Measurements from ENCODE around the gene UAP1L1.

UAP1L1 gene

DNA sequence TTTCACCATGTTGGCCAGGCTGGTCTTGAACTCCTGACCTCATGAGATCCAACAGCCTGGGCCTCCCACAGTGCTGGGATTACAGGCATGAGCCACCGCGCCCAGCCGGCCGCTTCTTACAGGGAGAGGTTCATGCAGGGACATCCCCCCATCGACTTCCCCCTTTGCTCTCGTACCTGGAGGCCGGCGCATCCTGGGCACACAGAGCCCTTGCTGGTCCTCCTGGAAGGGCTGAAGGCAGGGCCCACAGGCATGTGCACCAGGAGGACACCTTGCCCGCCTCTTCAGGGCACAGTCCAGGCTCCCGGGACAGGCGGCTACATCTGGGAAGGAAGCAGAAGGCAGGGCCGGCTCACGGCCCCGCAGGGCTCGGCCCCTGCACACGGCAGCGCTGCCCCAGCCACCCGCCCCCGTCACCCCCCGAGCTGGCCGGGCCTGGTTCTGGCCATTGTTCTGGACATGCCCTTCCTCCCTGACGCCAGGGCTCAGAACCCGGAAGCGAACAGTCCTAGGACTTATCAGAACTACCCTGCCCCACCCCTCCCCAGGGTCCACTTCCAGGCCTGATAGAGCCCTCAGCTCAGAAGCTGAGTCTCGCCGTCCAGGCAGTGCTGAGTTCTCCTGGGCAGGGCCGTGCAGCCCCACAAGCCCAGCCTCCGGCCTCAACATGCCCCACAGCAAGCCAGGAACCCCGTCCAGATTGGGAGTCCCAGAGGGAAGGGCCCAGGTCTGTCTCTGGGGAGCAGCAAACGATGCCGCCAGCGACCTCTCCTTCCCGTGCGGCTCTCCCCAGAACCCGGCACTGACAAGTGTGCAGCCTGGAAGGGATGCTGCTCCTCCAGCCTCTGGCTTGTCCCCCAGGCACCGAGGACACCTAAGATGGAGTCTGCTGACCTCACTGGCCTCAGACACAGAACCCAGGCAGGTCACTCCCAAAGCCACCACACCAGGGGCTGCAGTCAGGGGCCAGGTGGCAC lies 34.3 kb upstream of the UAP1L1 start:
- no peak for DNase-seq

DNA sequence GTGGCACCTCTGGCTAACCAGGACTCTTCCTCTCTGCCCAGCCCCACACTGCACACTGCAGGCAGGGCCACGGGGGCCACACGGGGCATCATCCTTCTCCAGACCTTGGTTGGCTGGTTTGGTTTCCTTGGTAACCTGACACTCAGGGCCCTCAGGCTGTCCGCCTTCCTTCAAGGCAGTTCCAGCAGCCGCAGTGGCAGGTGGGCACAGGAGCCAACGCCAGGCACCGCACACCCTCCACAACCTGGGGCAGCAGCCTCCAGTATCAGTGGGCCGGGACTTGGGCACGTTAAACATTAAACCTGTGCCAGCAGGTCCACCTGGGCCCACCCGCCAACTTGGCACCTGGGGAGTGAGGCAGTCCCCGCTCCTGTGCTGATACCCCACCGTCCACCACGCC lies 33.3 kb upstream of the UAP1L1 start:
- no peak for DNase-seq

DNA sequence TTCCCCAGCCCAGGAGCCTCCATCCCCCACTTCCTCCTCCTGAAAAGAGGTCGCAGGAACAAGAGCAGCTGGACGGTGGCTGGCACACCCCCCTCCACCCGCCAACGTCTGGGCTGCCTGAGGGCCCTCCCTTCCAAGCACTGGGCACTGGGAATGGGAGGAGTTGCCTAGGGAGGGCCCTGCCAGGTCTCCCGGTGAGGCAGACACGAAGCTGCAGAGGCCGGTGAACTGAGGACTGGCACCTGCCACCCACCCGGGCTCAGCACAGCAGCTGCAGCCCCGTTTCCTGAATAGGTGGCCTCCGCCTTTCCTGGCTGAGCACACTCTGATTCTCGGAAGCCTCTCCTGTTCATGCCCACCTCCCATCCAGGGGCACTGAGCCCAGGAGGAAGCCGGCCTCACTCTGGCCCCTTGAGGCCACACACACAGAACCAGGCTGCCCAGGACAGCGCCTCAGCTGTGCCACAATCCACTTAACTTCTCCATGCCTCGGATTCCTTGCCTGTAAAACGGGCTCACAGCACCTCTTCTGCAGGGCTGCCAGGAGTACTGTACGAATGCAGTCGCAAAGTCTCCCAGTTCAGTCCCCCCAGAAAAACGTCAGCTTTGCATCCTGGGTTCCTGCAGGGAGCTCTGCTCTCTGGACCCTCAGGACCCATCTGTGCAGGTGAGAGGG lies 32.7 kb upstream of the UAP1L1 start:
- no peak for DNase-seq

DNA sequence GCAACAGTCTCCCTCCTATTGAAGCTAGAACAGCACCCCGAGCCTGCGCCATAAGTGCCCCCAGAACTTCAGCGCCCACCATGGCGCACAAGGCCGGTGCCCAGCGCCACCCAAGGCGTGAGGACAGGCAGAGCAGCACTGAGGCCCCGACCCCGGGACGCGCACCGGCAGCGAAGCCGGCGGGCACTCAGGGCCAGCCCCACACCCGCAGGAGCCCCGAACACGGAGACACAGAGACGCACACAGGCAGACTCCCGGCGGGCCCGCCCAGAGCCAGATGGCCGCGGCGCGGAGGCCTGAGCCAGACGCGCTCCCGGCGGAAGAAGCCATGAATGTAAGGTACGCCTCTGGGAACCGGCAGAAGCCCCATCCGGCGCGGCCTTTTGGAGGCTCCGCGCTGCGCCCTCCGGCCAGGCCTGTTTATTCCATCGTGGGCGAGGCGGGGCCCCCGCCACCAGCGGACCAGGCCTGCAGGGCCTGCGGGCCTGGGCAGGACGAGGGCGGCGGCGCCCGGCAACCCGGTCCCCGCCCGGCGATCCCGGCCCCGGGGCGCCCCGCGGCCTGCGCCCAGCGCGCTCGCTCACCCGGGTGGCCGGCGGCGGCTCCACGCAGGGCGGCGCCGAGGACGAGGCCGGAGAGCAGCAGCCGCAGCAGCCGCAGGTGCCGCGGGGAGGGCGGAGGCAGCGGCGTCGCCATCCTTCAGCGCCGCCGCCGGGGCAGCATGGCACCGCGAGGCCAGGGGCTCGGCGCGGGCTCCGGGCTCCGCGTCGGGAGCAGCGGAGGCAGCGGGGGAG lies 31.8 kb upstream of the UAP1L1 start:
- no peak for DNase-seq

DNA sequence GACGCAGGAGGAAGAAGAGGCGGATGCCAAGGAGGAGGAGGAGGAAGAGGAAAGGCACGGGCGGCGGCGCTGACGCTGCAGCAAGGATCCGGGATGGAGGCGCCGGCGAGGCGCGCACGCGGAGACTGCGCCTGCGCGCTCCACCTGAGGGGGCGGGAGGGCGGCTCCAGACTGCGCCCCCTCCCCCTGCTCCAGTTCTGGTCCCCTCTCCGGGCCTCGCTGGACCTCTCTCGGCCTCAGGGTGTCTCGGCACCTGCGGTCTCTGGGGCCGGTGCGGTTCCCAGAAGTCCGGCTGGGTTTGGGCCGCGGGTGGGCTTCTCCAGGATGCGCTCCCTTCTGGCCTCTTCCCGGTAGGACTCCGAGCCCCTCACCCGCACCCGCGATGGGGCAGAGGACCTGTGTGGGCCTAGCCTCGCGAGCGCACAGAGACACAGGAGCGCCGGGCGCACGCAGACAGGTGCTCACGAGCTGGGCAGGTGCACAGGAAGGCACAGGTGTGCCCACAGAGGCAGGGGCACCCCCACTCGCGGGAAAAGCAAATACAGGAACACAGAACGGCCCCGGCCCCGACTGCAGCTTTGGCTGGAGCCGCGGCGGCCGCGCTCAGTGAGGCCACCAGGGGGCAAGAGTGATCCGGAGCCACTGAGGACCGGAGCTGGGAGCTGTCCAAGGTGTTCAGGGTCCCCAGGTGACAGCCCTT lies 31.1 kb upstream of the UAP1L1 start, which contains the start of gene NPDC1:
NPDC1 (minus strand) TSS at position 90 of the 700 bp plus-strand sequence. CDS start 188 bp downstream, outside the sequence.
- peak; percentile 40 to 43 for DNase-seq

DNA sequence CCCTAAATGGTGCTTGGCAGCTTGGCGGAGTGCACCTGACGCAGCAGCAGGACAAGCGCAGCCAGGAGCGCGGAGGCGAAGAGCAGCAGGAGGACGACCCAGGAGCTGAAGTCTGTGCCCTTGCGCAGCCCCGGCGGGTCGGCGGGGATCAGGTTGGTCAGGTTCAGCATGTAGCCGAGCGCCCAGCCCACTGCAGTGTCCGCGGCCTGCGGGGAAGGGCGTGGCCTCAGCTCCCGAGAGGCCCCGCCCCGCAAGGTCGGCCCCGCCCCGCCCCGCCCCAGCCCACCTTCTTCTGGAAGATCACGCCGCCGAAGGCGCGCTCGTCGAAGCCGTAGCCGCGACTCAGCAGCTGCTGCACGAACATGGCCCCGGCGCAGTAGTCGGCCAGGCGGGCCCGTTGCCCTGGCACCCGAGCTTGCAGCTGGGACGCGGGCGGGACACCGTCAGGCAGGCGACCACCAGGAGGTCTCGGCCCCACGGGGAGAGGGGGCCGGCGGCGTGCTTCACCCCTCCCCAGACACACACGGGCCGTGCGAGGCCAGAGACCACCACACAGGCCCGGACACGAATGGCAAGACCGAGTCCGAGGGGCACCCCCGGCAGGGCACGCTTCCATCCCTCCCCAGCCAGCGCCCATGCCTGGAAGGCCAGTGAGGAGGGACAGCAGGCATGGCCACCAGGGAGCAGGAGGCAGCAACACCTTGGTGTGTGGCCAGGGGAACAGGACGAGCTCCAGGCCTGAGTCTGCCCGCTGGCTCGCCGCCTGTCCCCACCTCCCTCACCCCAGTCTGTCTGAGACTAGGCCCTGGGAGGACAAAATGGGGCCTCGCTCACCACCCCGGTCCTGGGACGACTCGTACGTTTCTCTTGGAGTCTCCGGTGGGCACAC lies 28.4 kb upstream of the UAP1L1 start:
- DNase-seq = no peak

DNA sequence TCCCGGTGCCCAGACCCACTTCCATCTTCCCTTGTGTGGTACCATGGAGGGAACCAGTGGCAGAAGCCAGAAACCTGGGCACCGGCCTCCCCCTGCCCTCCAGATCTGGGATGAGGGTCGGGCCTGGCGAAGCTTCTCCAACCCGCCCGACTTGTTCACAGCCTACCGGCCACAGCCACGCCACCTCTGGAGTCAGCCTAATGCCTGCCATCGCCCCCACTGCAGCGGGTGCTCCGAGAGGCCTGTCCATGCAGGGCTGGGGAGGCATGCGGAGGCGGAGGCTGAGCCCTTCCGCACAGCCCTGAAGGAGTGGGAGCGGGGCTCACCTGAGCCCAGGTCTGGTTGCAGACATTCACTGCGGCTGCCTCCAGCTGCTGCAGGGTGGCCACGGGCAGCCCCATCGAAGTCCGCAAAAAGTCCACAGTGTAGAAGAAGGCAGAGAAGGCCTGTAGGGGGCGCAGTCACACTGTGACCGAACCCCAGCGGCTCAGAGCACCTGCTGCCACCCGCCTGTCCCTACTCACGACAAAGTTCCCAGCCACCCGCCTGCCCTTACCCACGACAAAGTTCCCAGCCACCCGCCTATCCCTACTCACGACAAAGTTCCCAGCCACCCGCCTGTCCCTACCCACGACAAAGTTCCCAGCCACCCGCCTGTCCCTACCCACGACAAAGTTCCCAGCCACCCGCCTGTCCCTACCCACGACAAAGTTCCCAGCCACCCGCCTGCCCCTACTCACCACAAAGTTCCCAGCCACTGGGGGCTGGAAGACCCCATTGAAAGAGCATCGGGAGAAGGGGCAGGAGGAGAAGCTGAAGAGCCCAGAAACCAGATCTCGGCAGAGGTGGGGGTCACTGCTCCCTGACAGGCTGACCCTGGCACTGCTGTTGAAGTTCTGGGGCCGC lies 27.5 kb upstream of the UAP1L1 start:
- DNase-seq = peak in 1 of 2 donors; percentile 44

DNA sequence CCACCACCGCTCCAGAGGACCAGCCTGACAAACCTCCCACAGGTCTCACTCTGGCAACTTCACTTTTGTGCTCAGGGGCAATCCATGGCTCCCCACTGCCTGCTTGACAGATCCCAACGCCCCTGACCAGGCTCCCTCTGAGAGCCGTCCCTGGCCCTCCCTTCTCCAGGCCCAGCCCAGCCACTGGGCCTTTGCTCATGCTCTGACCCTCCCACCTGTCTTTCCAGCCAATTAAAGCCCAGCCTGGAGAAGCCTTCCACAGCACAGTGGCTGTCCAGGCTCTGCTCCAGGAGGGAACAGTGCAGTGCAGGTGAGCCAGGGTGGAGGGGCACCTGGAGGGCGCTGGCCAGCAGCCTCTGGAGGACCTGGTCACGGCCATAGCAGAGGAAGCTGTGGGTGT lies 26.7 kb upstream of the UAP1L1 start:
- no peak for DNase-seq

DNA sequence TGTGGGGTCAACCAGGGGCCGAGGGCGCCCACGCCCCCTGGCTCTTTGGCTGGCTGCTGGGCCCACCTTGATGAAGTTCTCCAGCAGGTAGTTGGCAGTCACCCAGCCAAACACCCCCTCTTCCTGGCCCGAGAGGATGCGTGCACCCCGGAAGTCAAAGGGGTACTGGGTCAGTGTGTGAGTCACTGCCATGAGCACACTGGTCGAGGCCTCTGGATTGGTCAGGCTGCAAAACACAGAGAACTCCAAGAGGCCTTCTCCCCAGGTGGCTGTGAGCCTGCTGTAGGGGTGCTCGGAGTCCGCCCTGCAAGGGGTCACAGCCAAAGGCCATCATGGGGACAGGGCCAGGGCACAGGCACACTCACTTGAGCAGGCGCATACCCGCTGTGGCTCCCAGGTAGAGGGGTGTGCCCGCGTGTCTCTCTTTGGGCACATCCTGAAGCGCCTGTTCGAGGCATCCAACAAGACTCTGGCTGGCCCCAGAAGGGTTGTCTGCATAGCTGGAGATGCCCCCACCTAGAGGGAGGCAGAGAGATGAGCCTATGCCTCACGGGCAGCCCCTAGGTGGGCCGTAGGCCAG lies 26.1 kb upstream of the UAP1L1 start:
- DNase-seq = no peak

DNA sequence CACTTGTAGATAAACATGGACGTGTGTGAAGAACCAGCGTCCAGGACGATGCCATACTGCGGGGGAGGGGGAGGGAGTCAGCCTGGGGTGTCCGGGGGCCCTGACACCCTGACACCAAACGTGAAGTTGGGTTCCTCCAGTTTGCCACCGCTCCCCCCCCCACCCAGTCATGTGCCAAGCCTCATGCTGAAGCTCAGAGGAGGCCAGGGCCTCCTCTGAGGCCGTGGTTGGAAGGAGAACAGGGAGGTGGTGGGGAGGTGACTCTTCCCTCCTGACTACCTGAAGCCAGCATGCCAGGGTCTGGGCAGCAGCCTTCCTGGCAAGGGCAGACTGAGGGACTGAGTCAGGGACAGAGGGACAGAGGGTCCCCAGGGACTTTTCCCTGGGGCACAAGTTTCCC lies 25.0 kb upstream of the UAP1L1 start:
- no peak for DNase-seq

DNA sequence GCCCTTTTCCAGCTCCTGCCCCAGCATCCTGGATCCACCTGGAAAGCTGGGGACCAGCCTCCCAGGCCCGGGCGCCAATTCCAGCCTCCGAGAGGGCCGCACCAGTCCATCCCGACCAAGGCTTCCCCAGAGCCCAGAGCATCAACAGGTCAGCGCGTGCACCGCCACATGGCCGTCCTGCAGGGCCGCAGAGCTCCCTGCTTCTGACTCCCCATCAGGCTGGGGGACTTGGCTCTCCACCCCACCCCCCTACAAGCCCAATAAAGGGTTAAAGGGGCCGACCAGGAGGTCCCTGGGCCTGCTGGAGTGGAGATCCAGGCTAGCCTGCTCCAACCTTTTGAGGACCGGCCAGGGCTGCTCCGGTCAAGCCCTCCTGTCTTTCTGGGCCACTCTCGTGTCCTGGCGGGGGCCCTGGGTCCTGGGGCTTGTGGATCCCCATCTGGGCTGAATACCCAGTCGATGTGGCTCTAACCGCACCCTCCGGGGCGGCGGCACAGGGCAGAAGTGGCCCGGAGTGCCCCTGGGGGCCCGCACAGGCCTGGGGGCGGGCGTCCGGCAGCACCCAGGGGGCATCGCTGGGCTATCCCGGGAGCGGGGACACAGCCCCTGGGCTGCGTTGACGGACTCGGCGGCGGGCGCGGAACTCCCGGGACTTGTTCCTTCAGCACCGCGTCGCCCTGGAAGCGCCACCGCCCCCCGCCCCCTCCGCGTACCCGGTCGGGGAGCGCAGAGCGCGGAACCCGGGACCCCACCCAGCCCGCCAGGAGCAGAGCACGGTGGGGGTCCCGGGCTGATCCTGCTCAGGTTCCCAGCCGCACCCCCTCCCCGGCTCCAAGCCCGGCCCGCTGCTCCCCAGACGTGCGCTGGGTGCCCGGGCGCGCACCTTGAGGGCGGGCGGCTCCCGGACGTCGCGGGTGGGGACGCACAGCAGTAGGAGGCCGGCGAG lies 24.0 kb upstream of the UAP1L1 start:
- DNase-seq = no peak

DNA sequence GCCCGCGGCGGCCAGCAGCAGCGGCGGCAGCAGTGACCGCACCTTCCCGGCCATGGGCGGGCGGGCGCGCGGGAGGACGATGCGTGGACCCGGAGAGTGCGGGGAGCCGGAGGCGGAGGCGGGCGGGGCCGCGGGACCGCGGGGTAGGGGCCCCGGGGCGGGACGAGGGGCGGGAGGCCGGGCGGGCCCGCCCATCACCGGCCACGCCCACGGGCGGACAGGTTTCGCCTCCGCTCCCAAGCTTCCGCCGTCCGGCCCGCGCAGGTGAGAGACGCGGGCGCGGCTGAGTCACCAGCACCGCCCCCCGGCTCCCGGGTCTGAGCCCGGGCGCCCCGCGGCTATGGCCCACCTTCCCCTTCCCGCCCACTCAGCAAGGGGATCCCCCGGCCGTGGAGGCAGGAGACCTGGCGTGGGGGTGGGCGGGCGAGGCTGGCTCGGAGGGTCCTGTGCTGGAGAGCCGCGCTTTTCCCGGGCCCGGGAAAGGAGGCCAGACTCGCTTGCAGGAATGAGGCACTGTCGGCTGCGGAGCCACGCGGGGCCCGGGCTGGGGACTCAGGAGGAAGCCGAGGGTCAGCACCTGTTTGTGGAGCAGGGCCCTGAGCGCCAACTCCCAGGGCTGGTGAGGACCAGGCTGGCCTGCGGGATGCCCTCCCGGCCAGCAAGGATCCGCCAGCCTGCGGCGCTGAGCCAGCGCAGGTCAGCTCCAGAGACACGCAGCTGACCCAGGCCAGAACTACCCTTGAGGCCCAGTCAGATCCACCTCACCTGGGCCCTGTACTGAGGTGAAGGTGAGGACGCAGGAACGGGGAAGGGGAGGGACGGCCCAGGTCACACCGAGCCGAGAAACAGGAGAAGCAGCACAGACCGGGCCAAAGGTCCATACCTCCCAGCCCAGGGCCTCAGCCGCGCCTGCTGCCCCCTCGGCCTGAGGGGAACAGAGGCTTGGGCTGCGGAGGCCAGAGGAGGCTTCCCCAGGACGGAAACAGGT lies 23.1 kb upstream of the UAP1L1 start, which contains the start of gene ENTPD2:
ENTPD2 (minus strand) TSS at position 118 of the 988 bp plus-strand sequence; CDS start at position 54, 64 bp downstream.
- DNase-seq = no peak

DNA sequence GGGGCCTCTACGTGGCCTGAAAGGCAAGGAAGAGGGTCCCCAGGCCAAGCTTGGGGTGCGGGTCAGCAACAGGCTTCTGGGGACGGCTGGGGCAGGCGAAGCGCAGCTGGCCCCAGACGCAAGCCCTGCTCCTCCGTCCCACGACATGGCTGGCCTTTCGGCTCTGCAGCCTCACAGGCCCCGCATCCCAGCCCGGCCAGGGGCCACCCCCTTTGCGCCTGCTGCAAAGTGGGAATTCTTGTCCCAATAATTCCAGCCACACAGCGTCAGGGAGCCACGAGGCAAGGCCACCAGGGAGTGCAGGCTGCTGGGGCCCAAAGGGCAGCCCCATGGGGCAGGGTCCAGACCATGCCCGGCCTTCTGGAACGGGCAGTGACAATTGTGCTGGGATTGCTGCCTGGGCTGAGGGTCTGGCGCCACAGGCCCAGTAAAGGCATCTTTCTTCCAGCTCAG lies 22.4 kb upstream of the UAP1L1 start:
- no peak for DNase-seq

DNA sequence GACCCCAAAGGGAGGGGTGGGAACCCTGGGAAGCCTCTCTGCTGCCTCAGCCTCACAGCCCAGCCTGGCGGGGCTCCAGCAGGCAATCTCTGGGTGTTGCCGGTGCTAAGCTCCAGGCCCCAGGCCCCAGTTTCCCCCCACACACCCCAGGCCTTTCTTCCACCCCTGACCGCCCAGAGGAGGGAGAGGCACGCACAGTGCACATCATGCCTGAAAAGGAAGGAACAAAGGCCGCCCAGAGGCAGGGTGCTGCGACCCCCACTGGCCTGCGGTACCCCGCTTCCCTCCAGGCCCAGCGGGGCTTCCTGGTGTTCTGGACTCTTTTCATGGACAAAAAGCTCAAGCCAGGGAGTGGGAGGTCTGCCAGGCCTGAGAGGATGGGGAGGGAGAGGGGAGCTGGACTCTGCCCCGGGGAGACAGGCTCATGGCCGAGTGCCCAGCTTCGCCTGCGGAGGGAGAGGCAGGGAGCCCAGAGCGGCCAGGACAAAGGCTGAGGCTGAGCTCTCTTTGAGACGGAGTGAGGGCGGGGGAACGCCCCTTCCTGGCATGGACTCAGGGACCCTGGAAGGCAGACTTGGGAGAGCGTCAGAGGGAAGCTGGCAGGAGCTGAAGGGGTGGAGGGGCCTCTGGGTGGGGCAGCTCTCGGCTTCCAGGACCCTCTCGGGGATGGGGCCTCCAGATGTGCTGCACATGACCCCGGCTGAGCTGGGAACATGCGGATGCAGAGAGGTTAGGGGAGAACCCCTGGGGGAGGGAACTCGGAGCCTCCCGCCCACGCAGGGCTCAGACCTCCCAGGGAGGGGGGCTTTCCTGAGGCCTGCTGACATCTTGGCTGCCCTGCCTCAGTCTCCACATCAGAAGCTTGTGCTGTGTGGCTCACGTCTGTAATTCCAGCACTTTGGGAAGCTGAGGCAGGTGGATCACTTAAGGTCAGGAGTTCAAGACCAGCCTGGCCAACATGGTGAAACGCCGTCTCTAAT lies 21.6 kb upstream of the UAP1L1 start:
- no peak for DNase-seq

DNA sequence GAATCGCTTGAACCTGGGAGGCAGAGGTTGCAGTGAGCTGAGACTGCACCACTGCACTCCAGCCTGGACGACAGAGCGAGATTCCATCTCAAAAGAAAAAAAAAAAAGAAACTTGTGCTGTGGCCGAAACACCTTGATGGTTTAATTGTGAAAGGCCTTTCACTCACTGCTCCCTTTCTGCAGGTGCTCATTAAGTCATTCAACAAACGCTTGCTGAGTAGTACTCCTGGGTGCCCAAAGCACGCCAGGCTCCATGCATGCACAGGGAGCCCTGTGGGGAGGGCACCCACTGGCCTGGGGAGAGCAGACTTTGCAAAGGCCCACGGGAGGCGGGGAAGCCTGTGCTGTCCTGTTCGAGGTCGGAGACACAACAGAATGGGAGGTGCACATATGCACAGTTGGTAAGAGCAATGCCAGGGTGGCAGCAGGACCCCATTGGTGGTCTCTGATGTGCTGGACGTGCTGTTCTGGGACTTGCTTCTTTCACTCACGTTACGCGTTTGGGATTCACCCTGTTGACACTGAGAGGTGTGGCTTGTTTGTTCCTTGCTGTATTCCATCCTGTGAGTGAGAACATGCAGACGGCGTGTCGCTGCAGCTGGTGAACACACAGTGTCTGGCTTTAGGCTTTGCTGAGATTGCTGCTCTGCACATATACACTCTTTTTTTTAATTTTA lies 20.4 kb upstream of the UAP1L1 start:
- DNase-seq = no peak

All from bone marrow (tissue), 2 donors.